Lower leg skin (tissue), 3 donors: ENCODE measurements around the gene SLC52A3.

Experiments
- POLR2A ChIP-seq, 2 donors: fragments of 450-650 bp; IDR thresholded peaks; one replicate each; pipeline ENCODE4 v1.6.1; 2016 to 2017; ENCODE audit warnings: antibody characterized with exemption in 2 of 2, mild to moderate bottlenecking in 1 of 2, moderate library complexity in 1 of 2
- TF ChIP-seq, protein P1 (sequence below), 3 donors: fragments of 450-650 bp; IDR thresholded peaks; one replicate each; pipeline ENCODE4 v1.5.1; 2016; ENCODE audit warnings: antibody characterized with exemption in 3 of 3, mild to moderate bottlenecking in 3 of 3, moderate library complexity in 2 of 3

DNA sequence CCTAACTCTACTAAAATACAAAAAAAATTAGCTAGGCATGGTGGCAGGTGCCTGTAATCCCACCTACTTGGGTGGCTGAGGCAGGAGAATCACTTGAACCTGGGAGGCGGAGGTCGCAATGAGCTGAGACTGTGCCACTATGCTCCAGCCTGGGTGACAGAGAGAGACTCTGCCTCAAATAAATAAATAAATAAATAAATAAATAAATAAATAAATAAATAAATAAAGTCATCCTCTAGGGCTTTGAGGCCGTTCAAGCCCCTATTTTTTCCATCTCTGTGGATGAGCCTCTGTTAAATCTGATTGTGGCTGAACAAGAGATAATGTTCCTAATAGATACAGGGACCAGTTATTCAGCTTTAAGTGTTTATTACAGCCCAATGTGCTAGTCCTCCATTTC, 33.4 kb upstream of the SLC52A3 start:
- TF ChIP-seq, protein P1, sequence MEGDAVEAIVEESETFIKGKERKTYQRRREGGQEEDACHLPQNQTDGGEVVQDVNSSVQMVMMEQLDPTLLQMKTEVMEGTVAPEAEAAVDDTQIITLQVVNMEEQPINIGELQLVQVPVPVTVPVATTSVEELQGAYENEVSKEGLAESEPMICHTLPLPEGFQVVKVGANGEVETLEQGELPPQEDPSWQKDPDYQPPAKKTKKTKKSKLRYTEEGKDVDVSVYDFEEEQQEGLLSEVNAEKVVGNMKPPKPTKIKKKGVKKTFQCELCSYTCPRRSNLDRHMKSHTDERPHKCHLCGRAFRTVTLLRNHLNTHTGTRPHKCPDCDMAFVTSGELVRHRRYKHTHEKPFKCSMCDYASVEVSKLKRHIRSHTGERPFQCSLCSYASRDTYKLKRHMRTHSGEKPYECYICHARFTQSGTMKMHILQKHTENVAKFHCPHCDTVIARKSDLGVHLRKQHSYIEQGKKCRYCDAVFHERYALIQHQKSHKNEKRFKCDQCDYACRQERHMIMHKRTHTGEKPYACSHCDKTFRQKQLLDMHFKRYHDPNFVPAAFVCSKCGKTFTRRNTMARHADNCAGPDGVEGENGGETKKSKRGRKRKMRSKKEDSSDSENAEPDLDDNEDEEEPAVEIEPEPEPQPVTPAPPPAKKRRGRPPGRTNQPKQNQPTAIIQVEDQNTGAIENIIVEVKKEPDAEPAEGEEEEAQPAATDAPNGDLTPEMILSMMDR (IDR thresholded peaks at IDR 0.05): no peak
- TF ChIP-seq POLR2A (IDR thresholded peaks at IDR 0.05): no peak
